ENCODE data around the gene ABCA9. TPM values are rescaled to one million over a fixed set of nuclear protein-coding genes. Genes with fewer than 3 reads are reported as not detected.

Gene ABCA9
- polyA plus RNA-seq, 3 donors = 0.02 to 0.49 TPM; not detected in 1

DNA sequence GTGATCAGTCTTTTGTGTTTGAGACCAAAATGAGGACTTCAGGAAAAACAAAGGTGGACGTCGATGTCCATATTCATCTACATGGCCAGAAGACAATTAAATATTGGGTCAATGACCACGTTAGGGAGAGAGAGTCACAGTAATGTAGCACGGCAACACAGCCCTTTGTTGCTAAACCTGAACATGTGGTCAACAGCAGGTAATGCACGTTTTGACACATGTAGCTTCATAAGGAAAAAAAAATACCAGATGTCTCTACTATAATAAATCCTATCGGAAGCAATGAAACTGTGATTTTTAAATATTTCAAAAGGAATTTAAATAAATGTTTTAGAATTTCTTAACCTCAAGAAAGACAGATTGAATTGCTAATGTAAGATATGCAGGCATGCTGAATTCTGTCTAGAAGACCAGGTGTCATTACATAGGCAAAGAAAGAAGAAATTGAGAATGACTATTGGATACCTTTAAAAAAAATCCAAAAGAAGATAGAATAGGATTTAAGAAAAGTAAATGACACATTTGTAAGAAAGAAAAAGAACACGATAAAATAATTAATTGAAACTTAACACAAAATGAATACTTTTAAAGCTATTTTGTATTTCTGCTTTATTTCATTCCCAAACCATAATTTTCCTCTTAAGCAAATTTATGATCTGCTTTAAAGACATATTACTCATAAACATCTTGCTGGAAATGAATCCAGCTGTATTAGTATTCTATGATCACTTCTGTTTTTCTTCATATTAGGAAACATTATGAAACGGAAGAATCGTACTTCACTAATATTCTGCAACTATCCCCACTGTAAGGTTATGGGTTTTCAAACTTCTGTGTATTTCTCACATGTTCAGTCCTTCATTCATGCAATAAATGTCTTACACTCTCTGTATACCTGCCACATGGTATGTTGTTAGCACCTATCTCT lies 135.7 kb downstream of the ABCA9 start:
- H2AFZ ChIP-seq (ENCODE audit: insufficient read depth, low read depth, low read length, poor library complexity, severe bottlenecking) = no peak overlapping the region
- H3K27me3 ChIP-seq (ENCODE audit: control insufficient read depth in 2 of 2, insufficient read depth in 2 of 2, low read length in 2 of 2) = no peaks in the 10 kb centered on the region
- Mint-ChIP-seq H3K4me3 (no peak overlapping the region), H3K9me3 (peaks cover 0 to 1% (median 0%) of the 10 kb centered on the region in 7 donors), H3K27me3 (ENCODE audit: low read depth in 3 of 3) (peaks cover 0 to 2% (median 0%) of the 10 kb centered on the region in 3 donors), H3K27ac (no peak overlapping the region), H3K4me1 (peaks cover 4% of the 10 kb centered on the region), H3K36me3 (no peaks in the 10 kb centered on the region)
- H3K36me3 ChIP-seq (replicated peaks in 1 of 2; ENCODE audit: control insufficient read depth in 1 of 2, insufficient read depth in 2 of 2, low read length in 2 of 2) = no peaks in the 10 kb centered on the region
- no peak overlapping the region for H3K9ac ChIP-seq (ENCODE audit: insufficient read depth, low read length, poor library complexity, severe bottlenecking)
- intact Hi-C loops (cut with micrococcal nuclease) = no loop called here
- DNase-seq = peak in 1 of 3 donors; percentile 7
- no peaks in the 10 kb centered on the region for H3K79me2 ChIP-seq (ENCODE audit: insufficient read depth, low read length)
- no peaks in the 10 kb centered on the region for H3K4me1 ChIP-seq (ENCODE audit: control insufficient read depth in 1 of 2, insufficient read depth in 2 of 2, low read length in 2 of 2)
- H3K27ac ChIP-seq (ENCODE audit: low read depth in 1 of 2, low read length in 2 of 2) = no peak overlapping the region
- no peaks in the 10 kb centered on the region for H4K20me1 ChIP-seq (ENCODE audit: insufficient read depth, low read length)
- H3K4me2 ChIP-seq (replicated peaks; ENCODE audit: extremely low read depth, low read length, poor library complexity, severe bottlenecking) = no peak overlapping the region
- TF ChIP-seq, protein P1, sequence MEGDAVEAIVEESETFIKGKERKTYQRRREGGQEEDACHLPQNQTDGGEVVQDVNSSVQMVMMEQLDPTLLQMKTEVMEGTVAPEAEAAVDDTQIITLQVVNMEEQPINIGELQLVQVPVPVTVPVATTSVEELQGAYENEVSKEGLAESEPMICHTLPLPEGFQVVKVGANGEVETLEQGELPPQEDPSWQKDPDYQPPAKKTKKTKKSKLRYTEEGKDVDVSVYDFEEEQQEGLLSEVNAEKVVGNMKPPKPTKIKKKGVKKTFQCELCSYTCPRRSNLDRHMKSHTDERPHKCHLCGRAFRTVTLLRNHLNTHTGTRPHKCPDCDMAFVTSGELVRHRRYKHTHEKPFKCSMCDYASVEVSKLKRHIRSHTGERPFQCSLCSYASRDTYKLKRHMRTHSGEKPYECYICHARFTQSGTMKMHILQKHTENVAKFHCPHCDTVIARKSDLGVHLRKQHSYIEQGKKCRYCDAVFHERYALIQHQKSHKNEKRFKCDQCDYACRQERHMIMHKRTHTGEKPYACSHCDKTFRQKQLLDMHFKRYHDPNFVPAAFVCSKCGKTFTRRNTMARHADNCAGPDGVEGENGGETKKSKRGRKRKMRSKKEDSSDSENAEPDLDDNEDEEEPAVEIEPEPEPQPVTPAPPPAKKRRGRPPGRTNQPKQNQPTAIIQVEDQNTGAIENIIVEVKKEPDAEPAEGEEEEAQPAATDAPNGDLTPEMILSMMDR (IDR thresholded peaks at IDR 0.05) = no peak
- H3K9me3 ChIP-seq (replicated peaks in 1 of 2; ENCODE audit: control insufficient read depth in 1 of 2, insufficient read depth in 1 of 2, low read length in 2 of 2) = no peaks in the 10 kb centered on the region
- no peak overlapping the region for H3K4me3 ChIP-seq (replicated peaks in 1 of 3; ENCODE audit: low read depth in 2 of 3, low read length in 3 of 3)
- WGBS (ENCODE audit: insufficient coverage) = 100% methylated on average over 4 of the region's 9 CpGs

Small RNA genes within 50 kb of the gene (small RNA-seq; reads per million reads assigned to genes)
- gene MIR4524B (ENCODE audit: insufficient read length, low read depth) = not detected

Other genes with a start within 250 kb of the ABCA9 start
- gene ABCA8, start 105.5 kb downstream of the ABCA9 start, polyA plus RNA-seq = not detected
- gene ABCA6, start 81.0 kb upstream of the ABCA9 start, polyA plus RNA-seq = under 1 TPM; 0.52 to 0.93 (median 0.76) TPM
- gene ABCA10, start 167.9 kb upstream of the ABCA9 start, polyA plus RNA-seq = under 1 TPM in 2 of 3 donors, not detected in 1; 0.08 to 0.13 TPM

All from CD14-positive monocyte (primary cell).